IMR-90 (cell line): ENCODE results near the gene SHC2. TPM values are rescaled to one million over a fixed set of nuclear protein-coding genes. Genes with fewer than 3 reads are reported as not detected.
"Not testable (repeated sequence)": the region's sequence is repeated elsewhere in the genome, so short reads cannot be mapped to it uniquely, and the experiment has no call there.

Source experiments
- ATAC-seq: fragments of 200-7000 bp; cut with Tn5 transposase; 2 replicates; pipeline ENCODE4 v1.9.1; 2020; ENCODE audit warnings: low read depth, mild to moderate bottlenecking, moderate library complexity
- BruUV-seq: library from RNA; stranded (reverse); fragments of 400-500 nt; replicated peaks from 2 replicates; lab custom pipeline; 2021; lab: Mats Ljungman, UMichigan
- CTCF ChIA-PET: fragments of 300-600 bp; formaldehyde crosslinking; extraction: SDS; loops from one replicate; lab custom pipeline; 2021; ENCODE audit warnings: antibody characterized with exemption; lab: Yijun Ruan, JAX
- POLR2A ChIA-PET: fragments of 300-600 bp; sonication (Branson Sonifier 250); formaldehyde crosslinking; loops from one replicate; lab custom pipeline; 2022; ENCODE audit warnings: antibody characterized with exemption; ENCODE audit not compliant: unreplicated experiment; lab: Charles Lee
- DNase-seq: peaks from one replicate; pipeline ENCODE4 v3.0.0; 2013
- H2AFZ ChIP-seq: replicated peaks from 2 replicates; pipeline ENCODE3; 2013; ENCODE audit warnings: low read length, mild to moderate bottlenecking; ENCODE audit not compliant: poor library complexity
- H2AK5ac ChIP-seq: 2 replicates; pipeline ENCODE4 v1.6.1; 2013; ENCODE audit warnings: low read depth, low read length, inconsistent platforms
- H2AK9ac ChIP-seq: replicated peaks from 2 replicates; pipeline ENCODE3; 2013; ENCODE audit warnings: mild to moderate bottlenecking, low read depth, low read length, moderate library complexity; ENCODE audit not compliant: poor library complexity
- H2BK120ac ChIP-seq: 2 replicates; pipeline ENCODE4 v1.6.1; 2013; ENCODE audit warnings: low read depth, low read length, inconsistent platforms
- H2BK15ac ChIP-seq: 3 replicates; pipeline ENCODE4 v1.6.1; 2013; ENCODE audit warnings: low read depth, low read length, inconsistent platforms
- H2BK20ac ChIP-seq: 2 replicates; pipeline ENCODE4 v1.6.1; 2013; ENCODE audit warnings: low read depth, mild to moderate bottlenecking, inconsistent platforms, low read length, moderate library complexity
- H2BK5ac ChIP-seq: 2 replicates; pipeline ENCODE4 v1.6.1; 2013; ENCODE audit warnings: mild to moderate bottlenecking, low read depth, low read length, inconsistent platforms; ENCODE audit not compliant: poor library complexity, severe bottlenecking
- H3K14ac ChIP-seq: replicated peaks from 2 replicates; pipeline ENCODE4 v1.6.1; 2013; ENCODE audit warnings: low read depth, low read length, inconsistent platforms
- H3K18ac ChIP-seq: 2 replicates; pipeline ENCODE4 v1.6.1; 2013; ENCODE audit warnings: low read depth, low read length, control low read depth
- H3K23ac ChIP-seq: 2 replicates; pipeline ENCODE4 v1.6.1; 2013; ENCODE audit warnings: low read depth, low read length, inconsistent platforms
- H3K27ac ChIP-seq: 2 replicates; pipeline ENCODE4 v1.5.1; 2013; ENCODE audit warnings: mild to moderate bottlenecking, control low read depth, low read length; ENCODE audit not compliant: insufficient read depth
- H3K27me3 ChIP-seq: 2 replicates; pipeline ENCODE4 v1.6.1; 2013; ENCODE audit warnings: low read length; ENCODE audit not compliant: control insufficient read depth, insufficient read depth
- H3K36me3 ChIP-seq: 2 replicates; pipeline ENCODE4 v1.6.1; 2013; ENCODE audit warnings: low read length, mixed read lengths; ENCODE audit not compliant: control insufficient read depth, insufficient read depth
- H3K4ac ChIP-seq: 2 replicates; pipeline ENCODE4 v1.6.1; 2013; ENCODE audit warnings: low read depth, low read length, inconsistent platforms
- H3K4me1 ChIP-seq: 2 replicates; pipeline ENCODE4 v1.6.1; 2013; ENCODE audit warnings: low read length, mixed read lengths; ENCODE audit not compliant: control insufficient read depth, insufficient read depth
- H3K4me2 ChIP-seq: 2 replicates; pipeline ENCODE4 v1.6.1; 2013; ENCODE audit warnings: low read depth, mild to moderate bottlenecking, control low read depth, low read length, moderate library complexity
- H3K4me3 ChIP-seq: 2 replicates; pipeline ENCODE4 v1.5.1; 2013; ENCODE audit warnings: low read depth, mild to moderate bottlenecking, control low read depth, low read length, moderate library complexity; ENCODE audit not compliant: insufficient read depth
- H3K56ac ChIP-seq: 2 replicates; pipeline ENCODE4 v1.6.1; 2013; ENCODE audit warnings: low read length, inconsistent platforms; ENCODE audit not compliant: insufficient read depth; ENCODE audit errors: extremely low read depth
- H3K79me1 ChIP-seq, 2 experiments: 2 replicates each; pipeline ENCODE4 v1.6.1; 2013; ENCODE audit warnings: low read length in 2 of 2, inconsistent platforms in 1 of 2, low read depth in 1 of 2
- H3K9ac ChIP-seq: 2 replicates; pipeline ENCODE4 v1.6.1; 2013; ENCODE audit warnings: low read depth, low read length, control low read depth
- H3K9me1 ChIP-seq: 2 replicates; pipeline ENCODE4 v1.6.1; 2013; ENCODE audit warnings: low read length, inconsistent platforms; ENCODE audit not compliant: insufficient read depth
- H3K9me3 ChIP-seq: 2 replicates; pipeline ENCODE4 v1.6.1; 2013; ENCODE audit warnings: low read length; ENCODE audit not compliant: control insufficient read depth, insufficient read depth
- H4K20me1 ChIP-seq: 2 replicates; pipeline ENCODE4 v1.6.1; 2013; ENCODE audit warnings: low read length, inconsistent platforms; ENCODE audit not compliant: insufficient read depth
- H4K5ac ChIP-seq: 2 replicates; pipeline ENCODE4 v1.6.1; 2013; ENCODE audit warnings: mild to moderate bottlenecking, low read depth, low read length, control low read depth
- H4K8ac ChIP-seq, 2 experiments: 2 replicates each; pipeline ENCODE4 v1.6.1; 2013; ENCODE audit warnings: low read depth in 2 of 2, low read length in 2 of 2, control low read depth in 1 of 2, inconsistent platforms in 1 of 2
- H4K91ac ChIP-seq: 2 replicates; pipeline ENCODE4 v1.6.1; 2013; ENCODE audit warnings: low read depth, low read length, inconsistent platforms; ENCODE audit not compliant: insufficient read depth
- WGBS, 2 experiments: methylation state at CpG; one replicate each; pipeline versions ENCODE4 v1.1.5 to v1.1.7; 2013; ENCODE audit warnings: missing lambda C conversion rate in 2 of 2; ENCODE audit not compliant: insufficient read length in 1 of 2; ENCODE audit errors: extremely low coverage in 2 of 2; 5-methylcytosine and 5-hydroxymethylcytosine counted together
- dilution Hi-C: fragments of 300-500 bp; cut with HindIII; formaldehyde crosslinking; loops from one replicate; pipeline ENCODE4 v1.14.3; 2018; ENCODE audit warnings: low sequenced_read_pairs; ENCODE audit not compliant: unreplicated experiment
- in situ Hi-C: fragments of 300-500 bp; cut with MboI; formaldehyde crosslinking; loops from 3 replicates; pipeline ENCODE4 v1.14.3; 2019; ENCODE audit warnings: low sequenced_read_pairs, inconsistent platforms, mixed read lengths
- intact Hi-C: fragments of 100-400 bp; cut with micrococcal nuclease; formaldehyde crosslinking; loops from 2 replicates; pipeline ENCODE4 v1.10.0; 2022
- polyA plus RNA-seq, 3 experiments: library from polyadenylated mRNA; depleted of rRNA; stranded (reverse); fragments of >200 nt; gene quantifications; 2 replicates each; pipeline ENCODE4 v1.2.3, GENCODE V29; 2012; ENCODE audit warnings: low replicate concordance in 1 of 3
- total RNA-seq: library from RNA; depleted of rRNA; stranded (reverse); fragments of >200 nt; gene quantifications from 2 replicates; pipeline ENCODE4 v1.2.3, GENCODE V29; 2012

The SHC2 gene
- total and polyA plus RNA-seq, 2 of the 4 experiments (the other 2 are of a cell fraction) = 0.68 TPM; not detected in 1

- H2AK9ac ChIP-seq, H3K9me1 ChIP-seq, H3K36me3 ChIP-seq, H3K4me3 ChIP-seq, DNase-seq, H3K14ac ChIP-seq, H3K23ac ChIP-seq, intact Hi-C loops, H3K9me3 ChIP-seq, H2BK20ac ChIP-seq, H2BK15ac ChIP-seq, H4K5ac ChIP-seq, H4K91ac ChIP-seq, H3K79me1 ChIP-seq, POLR2A ChIA-PET, H2AFZ ChIP-seq, H3K4me2 ChIP-seq, H2BK120ac ChIP-seq, H2BK5ac ChIP-seq, H3K4ac ChIP-seq, dilution Hi-C loops, H2AK5ac ChIP-seq, H4K20me1 ChIP-seq, H4K8ac ChIP-seq, H3K18ac ChIP-seq, ATAC-seq, H3K56ac ChIP-seq, CTCF ChIA-PET, in situ Hi-C loops, H3K27ac ChIP-seq, BruUV-seq, H3K9ac ChIP-seq, H3K4me1 ChIP-seq: not testable (repeated sequence)
- peaks cover 38% of the 10 kb centered on the region for H3K27me3 ChIP-seq
- 80% methylated on average over 4 of the region's 22 CpGs; no CpG with 5 or more reads in 1 of the 2 experiments for WGBS, 2 experiments
These were observed 49.6 kb downstream of the SHC2 start for GRCh38 chr19:411121-411722.
